HUES48 (cell line): ENCODE results near the gene PXN.

ENCODE experiments used
- H3K27ac ChIP-seq: one replicate; pipeline ENCODE4 v1.7.0; 2013; ENCODE audit warnings: low read depth, low read length, inconsistent platforms
- H3K27me3 ChIP-seq: 2 replicates; pipeline ENCODE4 v1.6.1; 2013; ENCODE audit warnings: mild to moderate bottlenecking, low read length; ENCODE audit not compliant: control insufficient read depth, insufficient read depth
- H3K36me3 ChIP-seq: 2 replicates; pipeline ENCODE4 v1.6.1; 2013; ENCODE audit warnings: low read length; ENCODE audit not compliant: control insufficient read depth, insufficient read depth
- H3K4me1 ChIP-seq: 2 replicates; pipeline ENCODE4 v1.6.1; 2013; ENCODE audit warnings: mild to moderate bottlenecking, low read length; ENCODE audit not compliant: control insufficient read depth, insufficient read depth
- H3K4me3 ChIP-seq: 2 replicates; pipeline ENCODE4 v1.5.1; 2013; ENCODE audit warnings: mild to moderate bottlenecking, low read depth, low read length
- H3K9ac ChIP-seq: 2 replicates; pipeline ENCODE4 v1.6.1; 2013; ENCODE audit warnings: mild to moderate bottlenecking, low read depth, low read length, moderate library complexity
- H3K9me3 ChIP-seq: 2 replicates; pipeline ENCODE4 v1.6.1; 2013; ENCODE audit warnings: low read length; ENCODE audit not compliant: control insufficient read depth, insufficient read depth

Gene PXN

DNA sequence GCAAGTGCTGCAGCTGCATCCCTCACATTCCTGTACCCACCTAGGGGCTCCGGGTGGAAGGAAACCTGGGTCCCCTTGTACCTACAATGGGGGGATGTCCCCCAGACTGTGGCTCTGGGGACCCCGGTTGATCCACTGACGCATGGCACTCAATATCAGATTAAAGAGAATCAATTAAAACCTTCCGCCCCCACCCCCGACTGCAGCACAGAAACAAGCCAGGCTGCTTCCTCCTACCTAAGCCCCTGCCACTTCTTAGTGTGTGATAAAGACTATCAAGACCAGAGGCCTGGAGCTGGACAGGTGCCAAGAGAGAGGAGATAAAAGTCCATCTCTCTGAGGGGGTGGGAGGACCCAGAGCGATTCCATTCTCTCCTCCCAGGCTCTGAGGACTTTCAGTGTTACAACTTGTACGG, 36.5 kb downstream of the PXN start:
- Histone ChIP-seq H3K9ac (peak overlapping the region; percentile 85), H3K36me3 (peaks cover 14% of the 10 kb centered on the region), H3K27ac (peak overlapping the region; percentile 99), H3K4me1 (peaks cover 63% of the 10 kb centered on the region), H3K4me3 (peak overlapping the region; percentile 55), H3K9me3 (no peaks in the 10 kb centered on the region), H3K27me3 (no peaks in the 10 kb centered on the region)

DNA sequence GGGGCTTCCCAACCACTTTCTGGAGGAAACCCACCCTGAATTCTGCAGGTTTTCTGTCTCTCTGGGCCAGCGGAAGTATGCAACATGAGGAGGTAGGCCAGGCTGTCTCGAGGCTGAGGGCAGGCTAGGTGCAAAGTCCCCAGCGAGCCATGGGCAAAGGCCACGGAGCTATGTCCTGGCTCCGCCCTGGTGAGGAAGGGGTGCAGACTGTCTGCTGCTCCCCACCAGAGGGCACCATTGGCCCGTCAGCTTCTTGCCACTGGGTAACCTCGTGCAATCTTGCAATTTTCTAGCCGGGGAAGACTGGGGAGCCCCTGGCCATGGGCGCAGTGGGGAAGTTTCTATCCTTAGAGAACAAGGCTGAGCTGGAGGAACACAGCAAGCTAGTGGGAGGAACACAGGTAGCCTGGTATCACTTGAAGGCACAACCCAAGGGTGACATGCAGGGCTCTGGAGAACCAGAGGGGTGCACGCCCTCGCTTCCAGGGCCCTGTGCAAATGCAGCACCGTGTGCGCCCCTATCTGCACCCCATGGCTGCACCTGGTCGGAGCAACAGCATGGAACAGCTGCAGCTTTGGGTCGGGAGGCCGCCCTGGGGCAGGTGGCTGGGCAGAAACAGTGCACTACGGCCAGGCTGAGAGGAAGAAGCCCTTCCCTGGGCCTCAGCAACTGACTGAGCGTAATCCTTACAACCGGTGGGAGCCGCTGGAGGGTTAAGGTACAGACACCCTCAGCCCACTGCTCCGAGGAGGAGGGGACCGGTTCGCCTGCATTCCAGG, 37.0 kb downstream of the PXN start:
- peaks cover 57% of the 10 kb centered on the region for H3K4me1 ChIP-seq
- H3K9ac ChIP-seq = peak overlapping the region; percentile 85
- peak overlapping the region; percentile 99 for H3K27ac ChIP-seq
- no peaks in the 10 kb centered on the region for H3K27me3 ChIP-seq
- peak overlapping the region; percentile 55 for H3K4me3 ChIP-seq
- no peaks in the 10 kb centered on the region for H3K9me3 ChIP-seq
- peaks cover 19% of the 10 kb centered on the region for H3K36me3 ChIP-seq

- Histone ChIP-seq H3K36me3 (peaks cover 20% of the 10 kb centered on the region), H3K9me3 (no peaks in the 10 kb centered on the region), H3K4me1 (peaks cover 53% of the 10 kb centered on the region), H3K27ac (peak overlapping the region; percentile 99), H3K9ac (0 out of 2 replicates have a peak overlapping the region, but pooled peaks have one; percentile 85), H3K4me3 (no peak overlapping the region), H3K27me3 (no peaks in the 10 kb centered on the region)
These were observed 37.6 kb downstream of the PXN start for GRCh38 chr12:120228041-120228290.

DNA sequence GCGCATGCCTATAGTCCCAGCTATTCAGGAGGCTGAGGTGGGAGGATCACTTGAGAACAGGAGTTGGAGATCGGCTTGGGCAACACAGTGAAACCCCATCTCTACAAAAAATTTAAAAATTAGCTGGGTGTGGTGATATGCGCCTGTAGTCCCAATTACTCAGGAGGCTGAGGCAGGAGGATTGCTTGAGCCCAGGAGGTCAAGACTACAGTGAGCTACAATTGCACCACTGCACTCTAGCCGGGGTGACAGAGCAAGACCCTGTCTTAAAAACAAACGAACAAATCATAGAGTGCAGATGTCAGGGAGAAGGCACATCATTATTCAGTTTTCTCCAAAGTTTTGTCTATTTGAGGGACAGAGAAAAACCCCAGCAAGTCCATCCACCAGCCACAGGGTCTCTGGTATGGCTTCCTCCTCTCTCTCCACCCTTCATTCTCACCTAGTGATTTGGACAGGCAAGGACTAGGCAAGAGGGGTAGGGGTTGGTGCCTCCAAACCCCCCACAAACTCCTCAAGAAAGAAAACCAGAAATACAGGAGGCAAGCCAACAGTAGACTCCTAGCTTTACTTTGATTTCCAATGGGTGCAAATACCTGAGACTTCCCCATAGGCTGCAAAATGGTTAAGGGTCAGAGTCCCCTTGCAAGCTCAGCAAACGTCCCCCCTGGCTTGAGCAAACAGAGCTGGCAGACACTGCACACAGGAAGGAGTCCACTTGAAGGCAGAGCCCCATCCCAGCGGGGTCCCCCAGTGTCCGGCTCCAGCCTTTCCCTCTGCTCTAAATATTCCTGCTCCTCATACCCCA, 38.1 kb downstream of the PXN start:
- Histone ChIP-seq H3K9ac (no peak overlapping the region), H3K9me3 (no peaks in the 10 kb centered on the region), H3K4me1 (peaks cover 48% of the 10 kb centered on the region), H3K27ac (peak overlapping the region; percentile 99), H3K36me3 (peaks cover 26% of the 10 kb centered on the region), H3K4me3 (no peak overlapping the region), H3K27me3 (no peaks in the 10 kb centered on the region)

DNA sequence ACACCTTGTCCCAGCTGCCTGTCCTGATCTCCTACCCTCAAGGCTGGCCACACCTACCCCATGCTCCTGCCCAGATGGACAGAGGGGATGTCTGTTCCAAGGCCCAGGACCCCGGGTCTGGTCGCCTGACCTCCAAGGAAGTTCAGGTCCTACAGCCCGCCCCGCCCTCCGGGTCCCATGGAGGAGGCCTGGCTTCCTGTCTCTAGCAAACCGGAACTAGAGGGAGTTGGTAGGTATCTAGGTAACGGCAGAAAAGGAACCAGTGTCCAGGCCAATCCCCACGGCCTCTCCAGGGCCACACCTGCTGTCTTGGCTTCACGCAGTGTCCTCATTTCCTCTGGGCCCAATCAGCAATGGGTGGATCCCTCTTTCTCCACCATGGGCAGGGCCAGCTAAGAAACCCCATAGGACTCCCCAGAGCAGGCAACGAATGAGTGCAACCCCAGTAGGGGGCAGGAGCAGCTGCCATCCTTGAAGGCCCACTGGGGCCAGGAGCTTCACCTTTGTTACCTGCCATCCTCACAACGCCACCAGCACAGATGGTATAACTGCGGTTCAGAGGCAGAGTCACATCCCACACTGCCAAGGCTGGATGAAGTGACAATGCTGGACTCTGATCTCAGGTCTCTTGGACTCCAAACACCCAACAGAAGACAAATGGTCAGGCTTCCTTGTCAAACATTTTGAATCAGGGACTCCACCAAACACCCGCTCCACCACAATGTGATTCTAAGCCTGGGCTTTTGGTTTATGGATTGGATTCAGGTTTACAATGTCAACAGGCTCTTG, 39.5 kb downstream of the PXN start:
- Histone ChIP-seq H3K4me1 (peaks cover 34% of the 10 kb centered on the region), H3K27me3 (no peaks in the 10 kb centered on the region), H3K36me3 (peaks cover 39% of the 10 kb centered on the region), H3K9ac (no peak overlapping the region), H3K27ac (peak overlapping the region; percentile 43), H3K4me3 (no peak overlapping the region), H3K9me3 (no peaks in the 10 kb centered on the region)

GRCh38 chr12:120225200-120225558, 40.4 kb downstream of the PXN start:
- peaks cover 48% of the 10 kb centered on the region for H3K36me3 ChIP-seq
- no peak overlapping the region for H3K9ac ChIP-seq
- no peaks in the 10 kb centered on the region for H3K27me3 ChIP-seq
- H3K4me1 ChIP-seq = peaks cover 27% of the 10 kb centered on the region
- H3K9me3 ChIP-seq = no peaks in the 10 kb centered on the region
- H3K4me3 ChIP-seq = no peak overlapping the region
- H3K27ac ChIP-seq = no peak overlapping the region

DNA sequence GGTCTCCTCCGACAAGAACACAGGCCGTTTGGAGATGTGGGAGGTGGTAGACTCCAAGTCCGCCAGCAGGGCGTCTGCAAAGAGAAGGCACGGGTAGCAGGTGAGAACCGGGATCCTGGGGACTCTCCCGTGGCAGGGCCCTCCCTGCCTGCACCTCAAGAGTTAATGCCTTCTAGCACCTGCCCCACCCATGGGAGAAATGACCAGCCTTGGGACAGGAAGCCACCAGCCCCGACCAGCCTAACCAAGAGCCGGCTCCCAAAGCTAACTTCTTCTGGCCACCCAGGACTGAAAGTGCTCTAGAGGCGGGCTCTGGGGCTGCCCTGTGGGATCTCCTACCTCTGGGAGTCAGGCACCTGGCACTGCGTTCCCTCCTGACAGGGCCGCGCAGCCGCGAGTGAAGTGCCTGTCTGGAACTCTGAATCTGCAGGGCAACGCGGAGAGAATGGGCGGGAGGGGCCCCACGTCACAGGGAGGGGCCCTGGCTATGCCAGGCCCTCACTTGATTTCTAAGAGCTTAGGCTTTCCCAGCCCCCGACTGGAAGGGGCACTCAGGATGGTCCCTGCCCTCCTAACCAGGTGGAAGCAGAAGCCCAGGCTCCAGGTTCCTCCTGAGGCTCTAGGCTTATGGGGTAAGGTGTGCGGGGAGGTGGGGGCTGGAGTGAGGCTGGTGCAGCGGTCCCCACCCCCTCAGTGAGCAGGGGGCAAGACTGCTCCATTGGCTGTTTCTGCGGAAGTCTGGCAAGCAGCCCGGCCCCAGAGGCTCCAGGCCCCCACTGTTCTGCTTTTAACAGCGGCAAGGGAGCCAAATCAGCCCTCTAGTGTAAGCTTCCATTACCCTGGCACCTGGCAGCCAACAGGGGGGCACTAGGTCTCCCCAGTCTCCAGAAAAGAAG, 41.0 kb downstream of the PXN start:
- Histone ChIP-seq H3K27me3 (no peaks in the 10 kb centered on the region), H3K27ac (no peak overlapping the region), H3K4me3 (no peak overlapping the region), H3K9me3 (no peaks in the 10 kb centered on the region), H3K36me3 (peaks cover 54% of the 10 kb centered on the region), H3K4me1 (peaks cover 21% of the 10 kb centered on the region), H3K9ac (no peak overlapping the region)

DNA sequence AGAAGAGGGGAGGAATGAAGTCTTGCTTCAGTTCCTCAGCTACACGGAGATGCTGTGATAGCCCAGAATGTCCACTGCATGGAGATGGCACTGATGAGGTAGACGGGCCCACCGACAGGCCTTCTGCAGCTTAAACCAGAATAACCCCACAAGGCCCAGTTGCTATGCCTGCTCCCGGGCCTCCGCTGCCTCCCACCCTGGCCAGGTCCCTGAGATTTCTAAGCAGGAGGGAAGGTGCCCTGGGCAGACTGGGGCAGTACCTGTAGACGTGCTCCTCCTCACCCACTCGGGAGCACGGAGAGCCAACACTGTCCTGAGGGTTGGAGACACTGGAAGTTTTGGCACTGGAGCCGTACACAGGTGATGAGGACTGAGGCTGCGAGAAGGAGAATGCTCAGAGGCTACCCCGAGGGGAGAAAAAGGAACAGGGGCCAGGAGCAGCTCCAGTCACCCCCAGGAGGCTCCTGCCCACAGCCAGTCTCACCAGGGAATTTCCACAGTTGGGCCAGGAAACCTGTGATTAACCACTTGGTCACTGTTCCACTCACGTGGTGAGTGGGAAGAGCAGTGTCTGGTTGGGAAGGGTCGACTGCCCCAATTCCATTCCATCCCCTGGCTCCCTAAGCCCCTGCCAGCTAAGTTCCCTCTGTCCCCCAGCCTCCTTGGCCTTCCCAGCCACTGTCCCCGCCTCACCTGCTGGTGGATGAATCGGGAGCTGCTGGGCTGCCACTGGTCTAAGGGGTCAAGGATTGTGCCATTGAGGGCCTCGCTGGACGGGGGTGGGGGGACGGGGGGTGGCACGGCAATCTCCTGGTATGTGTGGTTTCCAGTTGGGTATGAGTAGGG, 41.8 kb downstream of the PXN start:
- no peaks in the 10 kb centered on the region for H3K9me3 ChIP-seq
- no peak overlapping the region for H3K27ac ChIP-seq
- H3K27me3 ChIP-seq = no peaks in the 10 kb centered on the region
- peaks cover 12% of the 10 kb centered on the region for H3K4me1 ChIP-seq
- peaks cover 63% of the 10 kb centered on the region for H3K36me3 ChIP-seq
- no peak overlapping the region for H3K4me3 ChIP-seq
- H3K9ac ChIP-seq = no peak overlapping the region

- Histone ChIP-seq H3K27ac (no peak overlapping the region), H3K4me3 (no peak overlapping the region), H3K4me1 (0 out of 2 replicates have a peak, but pooled peaks cover 2% of the 10 kb centered on the region), H3K9ac (no peak overlapping the region), H3K9me3 (no peaks in the 10 kb centered on the region), H3K36me3 (peaks cover 65% of the 10 kb centered on the region), H3K27me3 (no peaks in the 10 kb centered on the region)
These were observed 43.2 kb downstream of the PXN start for GRCh38 chr12:120222288-120222832.
